Urinary bladder (tissue), 4 donors: ENCODE data around the gene DNAH14. TPM values are rescaled to one million over a fixed set of nuclear protein-coding genes. Genes with fewer than 3 reads are reported as not detected.

Experiments
- DNase-seq: peaks from one replicate; pipeline ENCODE4 v3.0.0-alpha.2; 2015; ENCODE audit errors: extremely low spot score
- H3K27ac ChIP-seq: one replicate; pipeline ENCODE4 v1.5.1; 2013; ENCODE audit warnings: low read depth, mild to moderate bottlenecking, moderate library complexity
- H3K36me3 ChIP-seq: one replicate; pipeline ENCODE4 v1.6.1; 2013; ENCODE audit warnings: mild to moderate bottlenecking, moderate library complexity; ENCODE audit not compliant: insufficient read depth
- H3K4me1 ChIP-seq: one replicate; pipeline ENCODE4 v1.6.1; 2013; ENCODE audit warnings: mild to moderate bottlenecking, moderate library complexity; ENCODE audit not compliant: insufficient read depth
- H3K4me3 ChIP-seq: one replicate; pipeline ENCODE4 v1.5.1; 2013; ENCODE audit warnings: low read depth, low read length
- WGBS: extraction: QIAGEN DNeasy Blood & Tissue Kit; methylation state at CpG from one replicate; pipeline ENCODE4 v1.1.7; 2013; 5-methylcytosine and 5-hydroxymethylcytosine counted together
- polyA plus RNA-seq: library from polyadenylated mRNA; stranded (reverse); fragments of 200-250 nt; gene quantifications from one replicate; pipeline ENCODE4 v1.2.3, GENCODE V29; 2013
- total RNA-seq: library from RNA; depleted of rRNA; stranded (reverse); fragments of >200 nt; gene quantifications from one replicate; pipeline ENCODE4 v1.2.3, GENCODE V29; 2014
- donor health status: healthy with polysubstance abuse.
- donor health status: healthy.

The DNAH14 gene
- total and polyA plus RNA-seq, 2 donors = 2.8 to 70.4 TPM

- no peaks in the 10 kb centered on the region for H3K4me1 ChIP-seq
- H3K36me3 ChIP-seq = no peaks in the 10 kb centered on the region
- no peak overlapping the region for H3K4me3 ChIP-seq
- 59% methylated on average over 3 of the region's 3 CpGs for WGBS
- no peak for DNase-seq
- H3K27ac ChIP-seq = no peak overlapping the region
Measured at GRCh38 chr1:225347123-225347683, 417.7 kb downstream of the DNAH14 start.

- no peaks in the 10 kb centered on the region for H3K4me1 ChIP-seq
- H3K4me3 ChIP-seq = no peak overlapping the region
- H3K36me3 ChIP-seq = no peaks in the 10 kb centered on the region
- H3K27ac ChIP-seq = no peak overlapping the region
- DNase-seq = no peak
Measured at GRCh38 chr1:225348400-225348799, 418.9 kb downstream of the DNAH14 start.

GRCh38 chr1:225349826-225350225 lies 420.4 kb downstream of the DNAH14 start:
- DNase-seq = peak; percentile 5
- 77% methylated on average over 2 of the region's 2 CpGs for WGBS
- H3K27ac ChIP-seq = no peak overlapping the region
- H3K4me1 ChIP-seq = no peaks in the 10 kb centered on the region
- no peaks in the 10 kb centered on the region for H3K36me3 ChIP-seq
- H3K4me3 ChIP-seq = no peak overlapping the region

GRCh38 chr1:225350872-225351271 lies 421.4 kb downstream of the DNAH14 start:
- no peaks in the 10 kb centered on the region for H3K4me1 ChIP-seq
- DNase-seq = no peak
- H3K36me3 ChIP-seq = no peaks in the 10 kb centered on the region
- H3K4me3 ChIP-seq = no peak overlapping the region
- no peak overlapping the region for H3K27ac ChIP-seq

GRCh38 chr1:225354906-225355305 lies 425.4 kb downstream of the DNAH14 start:
- no peak overlapping the region for H3K4me3 ChIP-seq
- WGBS = 89% methylated on average over 3 of the region's 3 CpGs
- no peak overlapping the region for H3K27ac ChIP-seq
- no peaks in the 10 kb centered on the region for H3K36me3 ChIP-seq
- DNase-seq = no peak
- no peaks in the 10 kb centered on the region for H3K4me1 ChIP-seq

- no peak overlapping the region for H3K27ac ChIP-seq
- no peak for DNase-seq
- no peaks in the 10 kb centered on the region for H3K4me1 ChIP-seq
- no peaks in the 10 kb centered on the region for H3K36me3 ChIP-seq
- 88% methylated on average over 1 of the region's 1 CpG for WGBS
- H3K4me3 ChIP-seq = no peak overlapping the region
Measured at GRCh38 chr1:225355863-225356262, 426.4 kb downstream of the DNAH14 start.

- Histone ChIP-seq H3K4me3 (no peak overlapping the region), H3K27ac (no peak overlapping the region), H3K36me3 (no peaks in the 10 kb centered on the region), H3K4me1 (no peaks in the 10 kb centered on the region)
- 89% methylated on average over 4 of the region's 4 CpGs for WGBS
- DNase-seq = no peak
Measured at GRCh38 chr1:225360119-225360518, 430.6 kb downstream of the DNAH14 start.

- Histone ChIP-seq H3K36me3 (no peaks in the 10 kb centered on the region), H3K4me1 (no peaks in the 10 kb centered on the region), H3K4me3 (no peak overlapping the region), H3K27ac (no peak overlapping the region)
- no peak for DNase-seq
- 73% methylated on average over 1 of the region's 1 CpG for WGBS
Measured at GRCh38 chr1:225361176-225361575, 431.7 kb downstream of the DNAH14 start.

- Histone ChIP-seq H3K4me1 (no peaks in the 10 kb centered on the region), H3K27ac (no peak overlapping the region), H3K4me3 (no peak overlapping the region), H3K36me3 (no peaks in the 10 kb centered on the region)
- DNase-seq = no peak
Measured at GRCh38 chr1:225362805-225363204, 433.3 kb downstream of the DNAH14 start.

GRCh38 chr1:225364439-225364838 lies 435.0 kb downstream of the DNAH14 start:
- no peaks in the 10 kb centered on the region for H3K36me3 ChIP-seq
- 90% methylated on average over 6 of the region's 6 CpGs for WGBS

GRCh38 chr1:225366018-225366417 lies 436.5 kb downstream of the DNAH14 start:
- Histone ChIP-seq H3K4me1 (no peaks in the 10 kb centered on the region), H3K36me3 (no peaks in the 10 kb centered on the region), H3K4me3 (no peak overlapping the region), H3K27ac (no peak overlapping the region)
- DNase-seq = no peak

More at GRCh38 chr1:225364439-225364838, 435.0 kb downstream of the DNAH14 start:
- no peak overlapping the region for H3K4me3 ChIP-seq
- H3K27ac ChIP-seq = no peak overlapping the region
- DNase-seq = no peak
- no peaks in the 10 kb centered on the region for H3K4me1 ChIP-seq

- Histone ChIP-seq H3K4me1 (no peaks in the 10 kb centered on the region), H3K27ac (no peak overlapping the region), H3K4me3 (no peak overlapping the region), H3K36me3 (no peaks in the 10 kb centered on the region)
- WGBS = 15% methylated on average over 1 of the region's 1 CpG
- no peak for DNase-seq
Measured at GRCh38 chr1:225366552-225366951, 437.1 kb downstream of the DNAH14 start.

- H3K27ac ChIP-seq = no peak overlapping the region
- no peaks in the 10 kb centered on the region for H3K36me3 ChIP-seq
- no peak for DNase-seq
- 84% methylated on average over 3 of the region's 3 CpGs for WGBS
- no peaks in the 10 kb centered on the region for H3K4me1 ChIP-seq
- H3K4me3 ChIP-seq = no peak overlapping the region
Measured at GRCh38 chr1:225368036-225368552, 438.6 kb downstream of the DNAH14 start.

- Histone ChIP-seq H3K27ac (no peak overlapping the region), H3K4me3 (no peak overlapping the region), H3K36me3 (no peaks in the 10 kb centered on the region), H3K4me1 (no peaks in the 10 kb centered on the region)
- 61% methylated on average over 3 of the region's 3 CpGs for WGBS
- no peak for DNase-seq
Measured at GRCh38 chr1:225371366-225372010, 442.0 kb downstream of the DNAH14 start.
